DOHH2 (cell line): Measurements from ENCODE around the gene ETNPPL.

Source experiments
- H3F3A ChIP-seq: fragments of 200-600 bp; sonication (generic), shearing (Covaris generic); 2 replicates; pipeline ENCODE4 v1.6.0; 2016; ENCODE audit warnings: antibody characterized with exemption, mild to moderate bottlenecking; ENCODE audit not compliant: control insufficient read depth, insufficient read depth
- H3K27ac ChIP-seq: fragments of 200-600 bp; sonication (generic); 2 replicates; pipeline ENCODE4 v1.5.1; 2014; ENCODE audit warnings: low read depth, mild to moderate bottlenecking, low read length, moderate library complexity
- H3K27me3 ChIP-seq: fragments of 200-600 bp; sonication (generic); 2 replicates; pipeline ENCODE4 v1.6.1; 2014; ENCODE audit warnings: mild to moderate bottlenecking, low read length, mixed read lengths; ENCODE audit not compliant: control insufficient read depth
- H3K36me3 ChIP-seq: fragments of 200-600 bp; sonication (generic); 2 replicates; pipeline ENCODE4 v1.6.1; 2014; ENCODE audit warnings: mild to moderate bottlenecking, low read length, moderate library complexity, mixed read lengths; ENCODE audit not compliant: control insufficient read depth
- H3K4me1 ChIP-seq: fragments of 200-600 bp; sonication (generic); 2 replicates; pipeline ENCODE4 v1.6.1; 2014; ENCODE audit warnings: mild to moderate bottlenecking, low read length, mixed read lengths; ENCODE audit not compliant: control insufficient read depth
- H3K4me2 ChIP-seq: fragments of 200-600 bp; sonication (generic); 2 replicates; pipeline ENCODE4 v1.6.0; 2014; ENCODE audit warnings: mild to moderate bottlenecking, low read length, moderate library complexity
- H3K4me3 ChIP-seq: fragments of 200-600 bp; sonication (generic); 2 replicates; pipeline ENCODE4 v1.5.1; 2014; ENCODE audit warnings: mild to moderate bottlenecking, low read length, mixed read lengths
- H3K79me2 ChIP-seq: fragments of 200-600 bp; sonication (generic); 2 replicates; pipeline ENCODE4 v1.6.1; 2014; ENCODE audit warnings: mild to moderate bottlenecking, low read length, mixed read lengths; ENCODE audit not compliant: control insufficient read depth
- H3K9me2 ChIP-seq: fragments of 200-600 bp; sonication (generic); replicated peaks from 2 replicates; pipeline ENCODE4 v1.6.1; 2014; ENCODE audit warnings: mild to moderate bottlenecking, low read length, mixed read lengths; ENCODE audit not compliant: control insufficient read depth
- H3K9me3 ChIP-seq: fragments of 200-600 bp; sonication (generic); 2 replicates; pipeline ENCODE4 v1.6.1; 2014; ENCODE audit warnings: antibody characterized with exemption, low read length, mixed read lengths; ENCODE audit not compliant: control insufficient read depth, insufficient read depth
- H4K20me1 ChIP-seq: fragments of 200-600 bp; sonication (generic); 2 replicates; pipeline ENCODE4 v1.6.0; 2014; ENCODE audit warnings: low read depth, mild to moderate bottlenecking, antibody characterized with exemption, low read length, moderate library complexity; ENCODE audit not compliant: control insufficient read depth, insufficient read depth
- CTCF ChIP-seq: fragments of 200-600 bp; sonication (generic); IDR thresholded peaks from one replicate; pipeline ENCODE4 v1.5.1; 2014; ENCODE audit warnings: antibody characterized with exemption, mild to moderate bottlenecking, low read depth, low read length; ENCODE audit not compliant: poor library complexity, severe bottlenecking
- EZH2phosphoT487 ChIP-seq: fragments of 200-600 bp; sonication (generic); IDR thresholded peaks from 2 replicates; pipeline ENCODE4 v1.6.1; 2017; ENCODE audit warnings: borderline replicate concordance, mild to moderate bottlenecking, antibody characterized with exemption, low read length, moderate library complexity, mixed read lengths

ETNPPL gene

GRCh38 chr4:108766058-108766457 is 3.2 kb upstream of the ETNPPL start:
- H3K36me3 ChIP-seq: no peaks in the 10 kb centered on the region
- H3F3A ChIP-seq: no peaks in the 10 kb centered on the region
- no peak overlapping the region for H3K27ac ChIP-seq
- H3K79me2 ChIP-seq: no peaks in the 10 kb centered on the region
- no peaks in the 10 kb centered on the region for H4K20me1 ChIP-seq
- no peaks in the 10 kb centered on the region for H3K9me3 ChIP-seq
- no peaks in the 10 kb centered on the region for H3K27me3 ChIP-seq
- no peak overlapping the region for H3K4me2 ChIP-seq
- no peaks in the 10 kb centered on the region for H3K4me1 ChIP-seq
- H3K4me3 ChIP-seq: no peak overlapping the region
- TF ChIP-seq CTCF: no peak
- no peak for TF ChIP-seq EZH2phosphoT487
- no peaks in the 10 kb centered on the region for H3K9me2 ChIP-seq

- Histone ChIP-seq H3K9me2 (no peaks in the 10 kb centered on the region), H3K4me1 (no peaks in the 10 kb centered on the region), H3K4me3 (no peak overlapping the region), H3K27ac (no peak overlapping the region), H3F3A (no peaks in the 10 kb centered on the region), H4K20me1 (no peaks in the 10 kb centered on the region), H3K4me2 (no peak overlapping the region), H3K79me2 (no peaks in the 10 kb centered on the region), H3K27me3 (no peaks in the 10 kb centered on the region), H3K36me3 (no peaks in the 10 kb centered on the region), H3K9me3 (no peaks in the 10 kb centered on the region)
- TF ChIP-seq EZH2phosphoT487 (no peak), CTCF (no peak)
These were observed 1.1 kb upstream of the ETNPPL start for GRCh38 chr4:108763986-108764385.

DNA sequence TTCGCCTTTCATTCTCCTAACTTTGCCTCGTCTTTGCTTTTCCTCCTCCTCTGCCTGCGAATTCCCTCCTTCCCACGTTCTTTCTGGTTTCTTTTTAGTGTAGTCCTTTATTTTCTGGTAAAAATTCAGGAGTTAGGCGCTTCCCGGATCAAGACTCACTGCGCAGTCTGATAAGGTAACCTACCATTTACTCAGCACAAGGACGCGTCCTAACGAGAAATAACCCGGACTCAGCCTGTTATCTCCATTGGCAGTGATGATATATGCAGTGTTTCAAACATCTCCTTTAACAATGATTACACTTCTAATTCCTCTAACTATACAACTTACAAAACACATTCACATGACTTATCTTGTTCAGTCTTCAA is 357 bp upstream of the ETNPPL start:
- no peaks in the 10 kb centered on the region for H4K20me1 ChIP-seq
- no peaks in the 10 kb centered on the region for H3K27me3 ChIP-seq
- H3K4me3 ChIP-seq: no peak overlapping the region

More for the DNA sequence above, 357 bp upstream of the ETNPPL start:
- Histone ChIP-seq H3K4me1 (no peaks in the 10 kb centered on the region), H3K36me3 (no peaks in the 10 kb centered on the region), H3K9me2 (no peaks in the 10 kb centered on the region), H3K4me2 (no peak overlapping the region), H3K9me3 (no peaks in the 10 kb centered on the region), H3F3A (no peaks in the 10 kb centered on the region), H3K79me2 (no peaks in the 10 kb centered on the region), H3K27ac (no peak overlapping the region)
- TF ChIP-seq EZH2phosphoT487: no peak
- no peak for TF ChIP-seq CTCF
